Endothelial cell of umbilical vein (primary cell): ENCODE results near the gene BLACAT1.

Experiments
- EZH2 ChIP-seq: IDR thresholded peaks from 2 replicates; pipeline ENCODE4 v1.6.1; 2012; ENCODE audit warnings: borderline replicate concordance, low read depth, mild to moderate bottlenecking, moderate library complexity, low read length, inconsistent platforms; ENCODE audit not compliant: severe bottlenecking
- FOS ChIP-seq: IDR thresholded peaks from 2 replicates; pipeline ENCODE4 v1.6.1; 2011; ENCODE audit warnings: mild to moderate bottlenecking, low read length, moderate library complexity, borderline replicate concordance; ENCODE audit not compliant: insufficient read depth
- JUN ChIP-seq: IDR thresholded peaks from 2 replicates; pipeline ENCODE4 v1.6.1; 2011; ENCODE audit warnings: borderline replicate concordance, low read depth; ENCODE audit not compliant: insufficient read length, insufficient read depth
- POLR2A ChIP-seq: IDR thresholded peaks from 2 replicates; pipeline ENCODE4 v1.6.1; 2012; ENCODE audit warnings: low read depth, mild to moderate bottlenecking, control low read depth, low read length
- POLR2AphosphoS5 ChIP-seq: IDR thresholded peaks from 2 replicates; pipeline ENCODE4 v1.6.1; 2012; ENCODE audit warnings: low read depth, mild to moderate bottlenecking, control low read depth, low read length, moderate library complexity; ENCODE audit not compliant: insufficient read depth
- TF ChIP-seq, protein P1 (sequence below), 2 donors: IDR thresholded peaks; 1 replicate in 1 of 2; 2 replicates in 1 of 2; pipeline ENCODE4 v1.5.1; 2011; ENCODE audit warnings: low read length in 2 of 2, mild to moderate bottlenecking in 2 of 2, moderate library complexity in 2 of 2, control low read depth in 1 of 2, inconsistent platforms in 1 of 2, low read depth in 1 of 2; ENCODE audit not compliant: insufficient read depth in 1 of 2; ENCODE audit errors: extremely low read depth in 1 of 2
- TF ChIP-seq, protein P2 (sequence below): IDR thresholded peaks from 2 replicates; pipeline ENCODE4 v1.6.1; 2011; ENCODE audit not compliant: insufficient read depth, insufficient read length

DNA sequence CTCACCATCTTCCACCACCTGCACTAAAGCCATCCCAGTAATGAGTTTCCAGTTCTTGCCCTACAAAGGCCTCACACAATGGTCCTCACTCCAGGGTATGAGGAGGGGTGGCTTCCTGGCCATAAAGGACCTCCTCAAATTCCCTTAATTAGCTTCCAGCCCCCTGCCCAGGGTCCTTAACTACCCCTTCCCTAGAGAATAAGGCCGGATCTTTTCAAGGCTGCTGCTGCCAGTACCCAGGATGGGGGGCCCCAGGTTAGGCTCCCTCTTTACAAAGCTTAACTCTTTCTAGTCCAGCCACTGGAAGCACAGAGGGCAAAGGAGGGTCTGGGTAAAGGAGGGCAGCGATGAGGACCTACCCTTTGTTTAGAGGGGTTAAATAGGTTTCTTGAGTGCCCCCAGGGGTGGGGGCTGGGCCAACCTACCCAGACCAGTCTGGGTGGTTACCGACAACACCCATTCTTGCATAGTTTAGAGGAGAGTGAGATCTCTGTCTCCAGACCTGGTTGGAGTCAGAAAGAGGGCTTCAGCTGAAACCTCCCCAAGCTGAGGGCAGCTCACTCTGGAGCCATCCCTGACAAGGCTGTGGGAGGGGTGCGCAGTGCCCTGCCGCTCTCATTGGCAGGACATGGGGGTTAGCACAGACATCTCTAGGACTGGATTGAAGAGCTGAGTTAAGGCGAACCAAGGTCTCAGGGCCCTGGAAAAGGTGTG lies 7.1 kb downstream of the BLACAT1 start:
- TF ChIP-seq, protein P1, sequence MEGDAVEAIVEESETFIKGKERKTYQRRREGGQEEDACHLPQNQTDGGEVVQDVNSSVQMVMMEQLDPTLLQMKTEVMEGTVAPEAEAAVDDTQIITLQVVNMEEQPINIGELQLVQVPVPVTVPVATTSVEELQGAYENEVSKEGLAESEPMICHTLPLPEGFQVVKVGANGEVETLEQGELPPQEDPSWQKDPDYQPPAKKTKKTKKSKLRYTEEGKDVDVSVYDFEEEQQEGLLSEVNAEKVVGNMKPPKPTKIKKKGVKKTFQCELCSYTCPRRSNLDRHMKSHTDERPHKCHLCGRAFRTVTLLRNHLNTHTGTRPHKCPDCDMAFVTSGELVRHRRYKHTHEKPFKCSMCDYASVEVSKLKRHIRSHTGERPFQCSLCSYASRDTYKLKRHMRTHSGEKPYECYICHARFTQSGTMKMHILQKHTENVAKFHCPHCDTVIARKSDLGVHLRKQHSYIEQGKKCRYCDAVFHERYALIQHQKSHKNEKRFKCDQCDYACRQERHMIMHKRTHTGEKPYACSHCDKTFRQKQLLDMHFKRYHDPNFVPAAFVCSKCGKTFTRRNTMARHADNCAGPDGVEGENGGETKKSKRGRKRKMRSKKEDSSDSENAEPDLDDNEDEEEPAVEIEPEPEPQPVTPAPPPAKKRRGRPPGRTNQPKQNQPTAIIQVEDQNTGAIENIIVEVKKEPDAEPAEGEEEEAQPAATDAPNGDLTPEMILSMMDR (IDR thresholded peaks at IDR 0.05; ENCODE audit: extremely low read depth in 1 of 2, insufficient read depth in 1 of 2, low read depth in 1 of 2, low read length in 2 of 2): no peak
- TF ChIP-seq POLR2A (no peak), EZH2 (no peak), POLR2AphosphoS5 (no peak), FOS (no peak), JUN (no peak)
- TF ChIP-seq, protein P2, sequence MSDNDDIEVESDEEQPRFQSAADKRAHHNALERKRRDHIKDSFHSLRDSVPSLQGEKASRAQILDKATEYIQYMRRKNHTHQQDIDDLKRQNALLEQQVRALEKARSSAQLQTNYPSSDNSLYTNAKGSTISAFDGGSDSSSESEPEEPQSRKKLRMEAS: no peak
